DOHH2 (cell line): ENCODE data around the gene GNG8.

Source experiments
- H3F3A ChIP-seq: fragments of 200-600 bp; sonication (generic), shearing (Covaris generic); 2 replicates; pipeline ENCODE4 v1.6.0; 2016; ENCODE audit warnings: antibody characterized with exemption, mild to moderate bottlenecking; ENCODE audit not compliant: control insufficient read depth, insufficient read depth
- H3K27ac ChIP-seq: fragments of 200-600 bp; sonication (generic); 2 replicates; pipeline ENCODE4 v1.5.1; 2014; ENCODE audit warnings: low read depth, mild to moderate bottlenecking, low read length, moderate library complexity
- H3K27me3 ChIP-seq: fragments of 200-600 bp; sonication (generic); 2 replicates; pipeline ENCODE4 v1.6.1; 2014; ENCODE audit warnings: mild to moderate bottlenecking, low read length, mixed read lengths; ENCODE audit not compliant: control insufficient read depth
- H3K36me3 ChIP-seq: fragments of 200-600 bp; sonication (generic); 2 replicates; pipeline ENCODE4 v1.6.1; 2014; ENCODE audit warnings: mild to moderate bottlenecking, low read length, moderate library complexity, mixed read lengths; ENCODE audit not compliant: control insufficient read depth
- H3K4me1 ChIP-seq: fragments of 200-600 bp; sonication (generic); 2 replicates; pipeline ENCODE4 v1.6.1; 2014; ENCODE audit warnings: mild to moderate bottlenecking, low read length, mixed read lengths; ENCODE audit not compliant: control insufficient read depth
- H3K4me2 ChIP-seq: fragments of 200-600 bp; sonication (generic); 2 replicates; pipeline ENCODE4 v1.6.0; 2014; ENCODE audit warnings: mild to moderate bottlenecking, low read length, moderate library complexity
- H3K4me3 ChIP-seq: fragments of 200-600 bp; sonication (generic); 2 replicates; pipeline ENCODE4 v1.5.1; 2014; ENCODE audit warnings: mild to moderate bottlenecking, low read length, mixed read lengths
- H3K79me2 ChIP-seq: fragments of 200-600 bp; sonication (generic); 2 replicates; pipeline ENCODE4 v1.6.1; 2014; ENCODE audit warnings: mild to moderate bottlenecking, low read length, mixed read lengths; ENCODE audit not compliant: control insufficient read depth
- H3K9me2 ChIP-seq: fragments of 200-600 bp; sonication (generic); replicated peaks from 2 replicates; pipeline ENCODE4 v1.6.1; 2014; ENCODE audit warnings: mild to moderate bottlenecking, low read length, mixed read lengths; ENCODE audit not compliant: control insufficient read depth
- H3K9me3 ChIP-seq: fragments of 200-600 bp; sonication (generic); 2 replicates; pipeline ENCODE4 v1.6.1; 2014; ENCODE audit warnings: antibody characterized with exemption, low read length, mixed read lengths; ENCODE audit not compliant: control insufficient read depth, insufficient read depth
- H4K20me1 ChIP-seq: fragments of 200-600 bp; sonication (generic); 2 replicates; pipeline ENCODE4 v1.6.0; 2014; ENCODE audit warnings: low read depth, mild to moderate bottlenecking, antibody characterized with exemption, low read length, moderate library complexity; ENCODE audit not compliant: control insufficient read depth, insufficient read depth
- EZH2phosphoT487 ChIP-seq: fragments of 200-600 bp; sonication (generic); IDR thresholded peaks from 2 replicates; pipeline ENCODE4 v1.6.1; 2017; ENCODE audit warnings: borderline replicate concordance, mild to moderate bottlenecking, antibody characterized with exemption, low read length, moderate library complexity, mixed read lengths
- TF ChIP-seq, protein P1 (sequence below): fragments of 200-600 bp; sonication (generic); IDR thresholded peaks from one replicate; pipeline ENCODE4 v1.5.1; 2014; ENCODE audit warnings: antibody characterized with exemption, mild to moderate bottlenecking, low read depth, low read length; ENCODE audit not compliant: poor library complexity, severe bottlenecking

Gene GNG8

DNA sequence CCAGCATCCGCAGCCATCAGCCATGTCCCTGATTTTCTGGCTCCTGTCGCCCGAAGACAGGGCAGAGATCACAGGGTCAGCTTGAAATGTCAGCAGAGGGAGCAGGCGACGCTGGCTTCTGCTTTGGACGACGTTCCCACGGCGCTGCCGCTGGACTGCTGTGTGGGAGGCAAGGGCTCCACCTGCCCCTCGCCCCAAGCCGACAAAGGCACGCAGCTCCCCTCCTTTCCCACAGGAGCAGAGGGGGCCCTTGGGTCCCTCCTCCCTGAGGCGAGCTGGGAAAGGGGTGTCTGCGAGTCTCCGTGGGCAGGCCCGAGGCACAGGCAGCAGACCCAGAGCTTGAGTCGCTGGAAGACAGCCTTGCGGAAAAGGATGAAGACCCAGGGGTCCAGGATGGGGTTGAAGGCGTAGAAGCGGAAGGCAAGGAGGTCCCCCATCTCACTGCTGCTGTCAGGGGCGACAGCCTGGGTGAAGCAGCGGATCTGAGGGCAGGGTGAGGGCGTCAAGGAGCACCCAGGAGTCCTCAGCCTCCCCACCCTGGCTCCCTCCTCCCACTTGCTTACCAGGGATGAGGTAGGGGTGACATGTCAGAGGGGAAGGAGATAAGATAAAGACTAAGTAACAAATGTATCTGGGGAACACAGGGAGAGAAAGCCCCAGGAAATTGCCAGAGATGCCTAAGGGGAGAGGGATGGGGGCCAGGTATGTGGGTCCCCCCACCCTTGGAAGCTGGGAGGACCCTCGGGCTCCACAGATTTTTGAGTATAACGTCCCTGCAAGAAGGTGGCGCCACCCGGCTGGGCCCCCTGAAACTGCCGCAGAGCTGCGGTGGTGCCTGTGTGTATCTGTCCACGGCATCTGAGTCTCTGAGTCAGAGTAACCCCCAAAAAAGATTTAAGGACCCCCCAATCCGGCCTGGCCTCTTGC is 14.5 kb downstream of the GNG8 start:
- no peaks in the 10 kb centered on the region for H4K20me1 ChIP-seq
- H3K9me3 ChIP-seq = no peaks in the 10 kb centered on the region
- peaks cover 7% of the 10 kb centered on the region for H3F3A ChIP-seq
- no peaks in the 10 kb centered on the region for H3K36me3 ChIP-seq
- H3K4me2 ChIP-seq = no peak overlapping the region
- H3K4me1 ChIP-seq = peaks cover 51% of the 10 kb centered on the region
- peaks cover 5% of the 10 kb centered on the region for H3K27me3 ChIP-seq
- no peak overlapping the region for H3K4me3 ChIP-seq
- H3K27ac ChIP-seq = no peak overlapping the region
- no peaks in the 10 kb centered on the region for H3K9me2 ChIP-seq
- TF ChIP-seq, protein P1, sequence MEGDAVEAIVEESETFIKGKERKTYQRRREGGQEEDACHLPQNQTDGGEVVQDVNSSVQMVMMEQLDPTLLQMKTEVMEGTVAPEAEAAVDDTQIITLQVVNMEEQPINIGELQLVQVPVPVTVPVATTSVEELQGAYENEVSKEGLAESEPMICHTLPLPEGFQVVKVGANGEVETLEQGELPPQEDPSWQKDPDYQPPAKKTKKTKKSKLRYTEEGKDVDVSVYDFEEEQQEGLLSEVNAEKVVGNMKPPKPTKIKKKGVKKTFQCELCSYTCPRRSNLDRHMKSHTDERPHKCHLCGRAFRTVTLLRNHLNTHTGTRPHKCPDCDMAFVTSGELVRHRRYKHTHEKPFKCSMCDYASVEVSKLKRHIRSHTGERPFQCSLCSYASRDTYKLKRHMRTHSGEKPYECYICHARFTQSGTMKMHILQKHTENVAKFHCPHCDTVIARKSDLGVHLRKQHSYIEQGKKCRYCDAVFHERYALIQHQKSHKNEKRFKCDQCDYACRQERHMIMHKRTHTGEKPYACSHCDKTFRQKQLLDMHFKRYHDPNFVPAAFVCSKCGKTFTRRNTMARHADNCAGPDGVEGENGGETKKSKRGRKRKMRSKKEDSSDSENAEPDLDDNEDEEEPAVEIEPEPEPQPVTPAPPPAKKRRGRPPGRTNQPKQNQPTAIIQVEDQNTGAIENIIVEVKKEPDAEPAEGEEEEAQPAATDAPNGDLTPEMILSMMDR = peak; percentile 31
- TF ChIP-seq EZH2phosphoT487 = no peak
- no peaks in the 10 kb centered on the region for H3K79me2 ChIP-seq

DNA sequence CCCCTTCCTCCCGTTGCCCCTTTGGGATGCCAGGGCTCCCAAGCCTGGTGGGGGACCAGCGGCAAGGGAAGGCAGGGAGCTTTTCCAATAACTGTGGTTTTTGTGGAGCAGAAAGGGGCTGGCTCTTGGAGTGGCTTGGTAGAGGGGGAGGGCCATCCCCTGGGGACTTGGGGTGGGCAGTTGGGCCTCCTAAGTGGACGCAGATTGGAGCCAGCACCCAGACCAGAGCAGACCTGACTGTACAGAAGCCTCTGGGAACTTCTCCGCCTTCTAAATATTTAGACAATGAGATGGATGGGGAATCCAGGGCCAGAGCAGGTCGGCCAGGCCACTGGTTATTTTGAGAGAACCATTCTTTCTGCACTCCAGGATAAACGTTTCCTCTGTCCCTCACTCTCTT is 15.3 kb downstream of the GNG8 start:
- Histone ChIP-seq H3K27me3 (peaks cover 5% of the 10 kb centered on the region), H3K9me2 (no peaks in the 10 kb centered on the region), H4K20me1 (no peaks in the 10 kb centered on the region), H3K36me3 (no peaks in the 10 kb centered on the region), H3K79me2 (no peaks in the 10 kb centered on the region), H3K9me3 (no peaks in the 10 kb centered on the region), H3K4me3 (no peak overlapping the region), H3K4me2 (no peak overlapping the region), H3F3A (peaks cover 7% of the 10 kb centered on the region), H3K4me1 (peaks cover 52% of the 10 kb centered on the region), H3K27ac (no peak overlapping the region)
- TF ChIP-seq, protein P1 = no peak
- TF ChIP-seq EZH2phosphoT487 = no peak

DNA sequence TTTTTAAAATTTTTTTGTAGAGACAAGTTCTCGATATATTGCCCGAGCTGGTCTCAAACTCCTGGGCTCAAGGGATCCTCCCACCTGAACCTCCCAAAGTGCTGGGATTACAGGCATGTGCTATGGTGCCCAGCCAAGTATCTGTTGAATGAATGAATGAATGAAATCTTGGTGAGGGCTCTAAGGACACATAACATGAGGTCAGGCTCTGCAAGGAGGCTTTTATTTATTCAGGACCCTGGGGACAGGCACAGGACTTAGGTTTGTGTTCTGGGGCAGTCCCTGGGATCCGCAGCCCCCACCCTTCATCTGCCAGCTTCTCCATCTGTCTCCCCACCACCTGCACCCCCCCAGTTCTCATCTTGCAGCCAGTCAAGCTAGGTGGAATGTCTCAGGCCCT is 15.7 kb downstream of the GNG8 start:
- Histone ChIP-seq H3K9me3 (no peaks in the 10 kb centered on the region), H3F3A (peaks cover 7% of the 10 kb centered on the region), H3K4me1 (peaks cover 50% of the 10 kb centered on the region), H3K27ac (no peak overlapping the region), H3K4me3 (peak overlapping the region; percentile 12; the same call in 1 of the 2 replicates), H3K9me2 (no peaks in the 10 kb centered on the region), H3K36me3 (no peaks in the 10 kb centered on the region), H4K20me1 (no peaks in the 10 kb centered on the region), H3K27me3 (peaks cover 5% of the 10 kb centered on the region), H3K79me2 (no peaks in the 10 kb centered on the region), H3K4me2 (peak overlapping the region; percentile 51)
- TF ChIP-seq, protein P1 = no peak
- TF ChIP-seq EZH2phosphoT487 = no peak
